Activated CD4-positive, alpha-beta T cell treated with anti-CD3 and anti-CD28 coated beads, Interleukin-2, amount 10 ng/mL, durations not matched to agents 24 days and 14 days (primary cell): ENCODE results near the gene H19. TPM values are rescaled to one million over a fixed set of nuclear protein-coding genes. Genes with fewer than 3 reads are reported as not detected.

Experiments
- DNase-seq: peaks from one replicate; pipeline ENCODE4 v3.0.0; 2022
- H3K27ac Mint-ChIP-seq: one replicate; pipeline ENCODE4 v1.8.0; 2022; ENCODE audit warnings: mild to moderate bottlenecking, mixed read lengths
- H3K27me3 Mint-ChIP-seq: one replicate; pipeline ENCODE4 v1.8.0; 2022; ENCODE audit warnings: mixed read lengths
- H3K36me3 Mint-ChIP-seq: one replicate; pipeline ENCODE4 v1.8.0; 2022; ENCODE audit warnings: low read depth, mild to moderate bottlenecking, mixed read lengths
- H3K4me1 Mint-ChIP-seq: one replicate; pipeline ENCODE4 v1.8.0; 2021; ENCODE audit warnings: mixed read lengths
- H3K4me3 Mint-ChIP-seq: one replicate; pipeline ENCODE4 v1.8.0; 2022; ENCODE audit warnings: mild to moderate bottlenecking, moderate library complexity, mixed read lengths
- H3K9me3 Mint-ChIP-seq: one replicate; pipeline ENCODE4 v1.8.0; 2021; ENCODE audit warnings: mixed read lengths
- intact Hi-C: fragments of 100-400 bp; cut with micrococcal nuclease; formaldehyde crosslinking; loops from one replicate; pipeline ENCODE4 v1.15.1; 2023
- total RNA-seq: library from RNA; stranded (reverse); gene quantifications from 2 replicates; pipeline ENCODE4 v1.2.3, GENCODE V29; 2022

Gene H19
- total RNA-seq, 1 donor from 2014 or later, result not detected

DNA sequence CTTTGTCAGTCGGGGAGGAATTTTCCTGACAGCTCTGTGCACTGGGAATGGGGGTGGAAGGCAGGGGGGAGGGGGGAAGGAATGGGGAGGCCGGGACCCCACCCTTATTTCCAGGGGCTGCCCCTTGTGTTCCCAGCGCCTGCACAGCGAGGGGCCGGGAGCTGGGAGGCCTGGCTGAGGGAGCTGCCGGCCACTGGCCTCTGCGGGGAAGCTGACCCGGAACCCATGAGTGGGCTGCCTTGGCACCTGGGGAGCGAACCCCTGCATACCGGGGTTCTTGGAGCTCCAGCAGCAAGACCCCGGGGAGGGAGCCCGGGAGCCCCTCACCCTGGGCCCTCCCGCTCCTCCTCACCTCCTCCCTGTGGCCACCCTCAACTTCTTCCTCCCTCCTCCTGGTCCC, 3.5 kb downstream of the H19 start:
- H3K4me1 Mint-ChIP-seq, result no peaks in the 10 kb centered on the region
- intact Hi-C loops, result no loop called here
- H3K9me3 Mint-ChIP-seq, result no peaks in the 10 kb centered on the region
- no peak overlapping the region for H3K4me3 Mint-ChIP-seq
- no peaks in the 10 kb centered on the region for H3K36me3 Mint-ChIP-seq
- H3K27me3 Mint-ChIP-seq, result no peaks in the 10 kb centered on the region
- peak; percentile 3 for DNase-seq
- no peak overlapping the region for H3K27ac Mint-ChIP-seq

DNA sequence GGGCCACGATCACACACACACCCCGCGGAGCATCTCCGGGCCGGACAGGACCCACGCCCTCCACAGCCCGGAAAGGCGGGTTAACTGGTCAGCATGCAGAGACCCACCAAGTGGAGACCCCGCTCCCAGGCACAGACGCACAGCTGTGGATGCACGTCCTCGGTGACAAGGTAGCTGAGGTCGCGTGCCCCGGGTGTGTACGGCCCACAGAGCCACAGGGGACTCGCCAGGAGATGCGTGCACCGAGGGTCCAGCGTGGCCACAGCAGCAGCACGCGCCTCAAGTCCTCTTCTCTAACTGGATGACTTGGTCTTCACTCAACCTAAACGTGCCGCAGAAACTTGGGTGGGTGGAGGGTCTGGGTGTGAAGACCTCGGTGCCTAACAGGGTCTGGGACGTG, 5.5 kb downstream of the H19 start:
- DNase-seq, result peak; percentile 9
- H3K27ac Mint-ChIP-seq, result no peak overlapping the region
- H3K27me3 Mint-ChIP-seq, result no peaks in the 10 kb centered on the region
- intact Hi-C loops, result no loop called here
- no peaks in the 10 kb centered on the region for H3K9me3 Mint-ChIP-seq
- no peaks in the 10 kb centered on the region for H3K36me3 Mint-ChIP-seq
- no peak overlapping the region for H3K4me3 Mint-ChIP-seq
- no peaks in the 10 kb centered on the region for H3K4me1 Mint-ChIP-seq

DNA sequence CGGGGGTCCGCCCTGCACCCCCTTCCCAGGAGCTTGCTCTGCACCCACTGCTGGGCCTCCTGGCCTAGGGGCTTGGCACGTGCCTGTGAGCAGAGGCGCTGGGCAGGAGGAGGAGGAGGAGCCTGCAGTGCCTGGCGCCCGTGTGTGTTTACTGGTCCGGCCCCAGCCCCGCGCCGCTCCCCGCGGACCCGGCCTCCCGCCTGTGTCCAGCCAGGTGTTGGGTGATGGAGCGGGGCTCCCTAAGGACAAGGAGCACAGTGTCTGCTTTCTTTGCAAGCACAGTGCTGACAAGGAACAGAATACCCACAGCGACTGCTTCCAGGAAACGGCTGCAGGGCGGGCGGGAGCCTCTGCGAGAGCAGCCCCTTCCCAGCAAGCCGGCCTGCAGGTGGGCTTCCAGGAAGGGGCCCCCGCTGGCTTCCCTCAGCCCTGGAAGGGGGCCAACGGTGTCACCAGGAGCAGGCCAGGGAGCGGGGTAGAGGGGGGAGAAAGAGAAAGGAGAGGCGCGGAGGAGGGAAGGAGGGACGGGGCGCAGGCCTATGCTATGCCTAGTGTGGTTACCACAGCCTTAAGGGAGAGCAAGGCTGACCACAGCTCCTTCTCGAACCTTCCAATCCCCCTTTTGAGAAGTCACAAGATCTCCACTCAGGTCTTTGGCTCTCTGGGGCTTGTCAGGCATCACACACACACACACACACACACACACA, 6.6 kb downstream of the H19 start:
- Mint-ChIP-seq H3K9me3 (no peaks in the 10 kb centered on the region), H3K27ac (no peak overlapping the region), H3K36me3 (no peaks in the 10 kb centered on the region), H3K4me3 (no peak overlapping the region), H3K27me3 (no peaks in the 10 kb centered on the region), H3K4me1 (no peaks in the 10 kb centered on the region)
- intact Hi-C loops, result no loop called here
- no peak for DNase-seq

DNA sequence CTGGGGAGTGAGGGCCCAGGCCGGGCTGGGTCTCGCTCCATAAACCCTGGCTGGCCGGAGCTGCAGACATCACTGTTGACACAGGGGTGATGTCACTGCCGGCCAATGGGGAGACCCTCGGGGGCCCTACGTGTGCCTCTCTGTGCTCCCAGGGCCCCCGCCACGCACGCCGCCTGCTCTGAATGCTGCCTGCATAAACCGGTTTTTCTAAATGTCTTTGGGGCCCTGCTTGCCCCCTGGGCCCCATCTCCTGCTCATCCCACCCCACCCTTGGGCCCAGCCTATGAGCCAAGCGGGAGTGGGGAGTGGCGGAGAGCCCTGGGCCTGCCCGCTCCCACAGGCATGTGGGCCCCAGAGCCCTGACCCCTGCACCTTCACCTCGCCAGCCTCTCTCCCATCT, 7.7 kb downstream of the H19 start:
- no peaks in the 10 kb centered on the region for H3K4me1 Mint-ChIP-seq
- H3K27me3 Mint-ChIP-seq, result no peaks in the 10 kb centered on the region
- no peak for DNase-seq
- no peaks in the 10 kb centered on the region for H3K36me3 Mint-ChIP-seq
- H3K27ac Mint-ChIP-seq, result no peak overlapping the region
- H3K4me3 Mint-ChIP-seq, result no peak overlapping the region
- H3K9me3 Mint-ChIP-seq, result no peaks in the 10 kb centered on the region
- intact Hi-C loops, result no loop called here

DNA sequence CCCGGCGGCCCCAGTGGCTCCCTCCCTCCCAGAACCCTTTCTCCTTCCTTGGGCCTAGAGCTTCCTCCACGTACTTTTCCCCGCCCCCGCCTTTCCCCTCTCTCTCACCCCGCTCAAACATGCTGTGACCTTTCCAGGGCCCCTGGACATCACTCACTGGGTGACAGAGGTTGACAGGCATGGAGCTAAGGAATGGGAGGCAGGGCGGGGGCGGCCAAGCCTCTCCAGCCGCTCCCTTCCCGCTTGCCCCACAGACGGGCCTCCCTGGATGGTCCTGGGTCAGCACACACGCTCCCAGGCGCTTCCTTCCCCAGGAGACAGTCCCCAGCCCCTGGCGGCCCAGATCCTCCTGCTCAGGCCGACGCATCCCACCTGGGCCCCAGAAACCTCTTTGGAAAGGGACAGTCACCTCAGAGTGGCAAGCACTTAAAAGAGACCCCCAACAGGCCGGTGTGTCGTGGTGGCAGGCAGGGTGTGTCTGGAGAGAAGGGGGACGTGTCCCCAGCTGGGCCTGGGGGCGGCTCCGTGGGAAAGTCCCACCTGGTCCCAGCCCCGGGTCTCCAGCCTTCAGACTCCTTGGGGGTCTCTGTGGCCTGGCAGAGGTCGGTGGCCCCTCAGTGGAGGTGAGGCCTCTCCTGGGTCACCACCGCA, 8.8 kb downstream of the H19 start:
- Mint-ChIP-seq H3K9me3 (no peaks in the 10 kb centered on the region), H3K27ac (no peak overlapping the region), H3K4me1 (no peaks in the 10 kb centered on the region), H3K36me3 (no peaks in the 10 kb centered on the region), H3K27me3 (no peaks in the 10 kb centered on the region), H3K4me3 (no peak overlapping the region)
- peak; percentile 10 for DNase-seq
- intact Hi-C loops, result no loop called here

DNA sequence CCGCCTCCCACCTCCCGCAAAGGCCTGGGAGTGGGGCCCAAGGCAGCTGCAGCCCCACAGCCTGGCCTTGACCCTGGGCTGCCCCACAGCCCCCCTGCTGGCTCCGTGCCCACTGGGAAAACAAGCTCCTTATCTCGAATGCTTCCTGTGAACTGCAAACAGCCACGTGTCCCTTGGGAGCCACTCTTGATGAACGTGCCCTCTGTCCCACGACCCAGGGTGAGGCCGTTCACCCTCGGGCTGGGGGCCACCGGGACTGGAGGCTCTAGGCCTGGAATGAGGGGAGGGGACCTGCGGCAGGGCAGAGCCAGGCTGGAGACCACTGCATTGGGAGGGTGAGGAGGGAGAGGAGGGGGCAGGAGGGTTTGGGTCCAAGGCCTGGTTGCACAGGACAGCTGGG, 9.5 kb downstream of the H19 start:
- no peaks in the 10 kb centered on the region for H3K36me3 Mint-ChIP-seq
- H3K27me3 Mint-ChIP-seq, result no peaks in the 10 kb centered on the region
- no peak overlapping the region for H3K4me3 Mint-ChIP-seq
- no peaks in the 10 kb centered on the region for H3K4me1 Mint-ChIP-seq
- intact Hi-C loops, result no loop called here
- no peak overlapping the region for H3K27ac Mint-ChIP-seq
- no peak for DNase-seq
- H3K9me3 Mint-ChIP-seq, result no peaks in the 10 kb centered on the region

DNA sequence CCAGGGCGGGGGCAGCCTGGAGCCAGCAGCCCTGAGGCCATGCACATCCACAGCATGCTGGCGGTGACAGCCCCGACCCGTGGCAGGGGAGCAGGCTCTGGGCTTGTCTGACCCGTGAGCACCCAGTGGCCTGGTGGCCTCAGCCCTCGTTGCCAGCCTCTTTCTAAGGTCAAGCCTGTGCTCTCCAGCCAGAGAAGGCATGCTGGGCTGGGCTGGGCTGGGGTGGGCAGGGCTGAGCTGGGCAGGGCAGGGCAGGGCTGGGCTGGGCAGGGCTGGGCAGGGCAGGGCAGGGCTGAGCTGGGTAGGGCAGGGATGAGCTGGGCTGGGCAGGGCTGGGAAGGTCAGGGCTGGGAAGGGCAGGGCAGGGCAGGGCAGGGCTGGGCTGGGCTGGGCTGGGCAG, 10.6 kb downstream of the H19 start:
- Mint-ChIP-seq H3K4me3 (no peak overlapping the region), H3K27me3 (no peaks in the 10 kb centered on the region), H3K36me3 (no peaks in the 10 kb centered on the region), H3K27ac (no peak overlapping the region), H3K9me3 (no peaks in the 10 kb centered on the region), H3K4me1 (no peaks in the 10 kb centered on the region)
- DNase-seq, result no peak
- intact Hi-C loops, result no loop called here

DNA sequence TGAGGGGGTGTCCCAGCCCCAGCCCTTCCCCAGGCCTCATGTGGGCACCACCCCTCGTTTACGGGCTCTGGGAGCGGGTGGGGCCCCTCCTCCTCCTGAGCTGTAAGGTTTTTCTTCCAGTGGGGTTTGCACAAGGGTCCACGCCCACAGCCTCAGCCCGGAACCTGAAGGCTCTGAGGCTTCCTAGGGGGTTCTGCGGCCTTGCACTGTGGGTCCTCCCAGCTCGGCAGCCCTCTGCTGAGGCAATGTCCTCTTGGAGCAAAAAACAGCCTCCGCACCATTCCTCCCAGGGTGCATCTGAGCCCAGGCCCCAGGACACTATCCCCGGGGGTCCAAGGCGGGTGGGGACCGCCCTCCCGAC, 14.1 kb downstream of the H19 start:
- Mint-ChIP-seq H3K27ac (no peak overlapping the region), H3K4me3 (no peak overlapping the region), H3K4me1 (no peaks in the 10 kb centered on the region), H3K9me3 (no peaks in the 10 kb centered on the region), H3K27me3 (no peaks in the 10 kb centered on the region), H3K36me3 (no peaks in the 10 kb centered on the region)
- peak; percentile 15 for DNase-seq
- intact Hi-C loops, result no loop called here

DNA sequence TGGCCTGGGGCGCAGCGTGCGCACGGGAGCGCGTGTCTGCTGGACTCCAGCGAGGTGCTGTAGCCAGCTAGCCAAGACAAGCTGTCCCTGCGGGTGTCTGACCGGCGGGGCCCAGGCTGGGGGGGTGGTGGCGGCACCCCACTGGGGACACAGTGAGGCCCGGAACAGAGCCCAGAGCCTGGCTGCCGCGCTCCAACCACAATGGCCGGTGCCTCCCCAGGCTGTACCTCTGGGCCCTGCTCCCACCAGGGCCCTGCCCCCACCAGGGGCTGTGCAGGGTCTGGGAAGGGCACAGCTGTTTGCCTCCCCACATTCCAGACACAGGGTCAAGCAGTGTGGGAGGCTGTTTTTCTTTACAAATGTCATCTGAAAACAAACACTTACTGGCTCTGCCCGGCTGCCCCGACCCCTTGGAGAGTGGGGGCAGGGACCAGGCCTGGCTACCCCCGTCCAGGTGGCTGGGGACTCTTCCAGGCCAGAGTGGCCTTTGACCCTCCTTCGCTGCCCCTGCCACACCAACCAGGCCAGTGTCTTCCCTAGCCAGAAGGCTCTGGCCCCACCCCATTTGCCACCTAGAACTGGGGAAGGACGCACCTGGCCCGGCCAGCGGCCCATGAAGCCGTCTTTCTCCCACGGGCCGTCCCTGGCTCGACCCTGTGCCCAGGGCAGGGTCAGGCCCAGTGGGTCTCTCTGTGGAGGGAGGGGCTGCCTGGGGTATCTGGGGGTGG, 14.6 kb downstream of the H19 start:
- Mint-ChIP-seq H3K27me3 (no peaks in the 10 kb centered on the region), H3K36me3 (no peaks in the 10 kb centered on the region), H3K27ac (no peak overlapping the region), H3K4me3 (no peak overlapping the region), H3K9me3 (no peaks in the 10 kb centered on the region), H3K4me1 (no peaks in the 10 kb centered on the region)
- intact Hi-C loops, result no loop called here
- no peak for DNase-seq

DNA sequence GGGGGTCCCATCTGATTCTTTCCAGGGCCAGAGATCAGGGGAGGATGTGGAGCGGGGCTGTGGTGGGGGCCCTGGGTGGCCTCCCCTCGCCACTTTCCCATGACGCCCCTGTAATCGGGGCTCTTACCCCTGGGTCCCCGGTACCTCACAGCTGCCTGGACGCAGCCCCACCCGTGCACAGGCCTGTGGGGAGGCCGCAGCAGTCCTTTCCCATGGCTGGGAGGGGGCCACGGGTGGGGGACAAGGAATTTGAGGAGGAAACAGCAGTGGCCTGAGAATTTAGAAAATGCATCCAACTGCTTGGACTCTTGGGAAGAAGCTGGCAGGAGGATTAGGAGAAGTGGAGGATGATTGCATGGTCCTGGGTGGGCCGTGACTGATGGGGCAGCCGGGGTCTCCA, 18.0 kb downstream of the H19 start:
- H3K9me3 Mint-ChIP-seq, result no peaks in the 10 kb centered on the region
- intact Hi-C loops, result no loop called here
- H3K4me1 Mint-ChIP-seq, result no peaks in the 10 kb centered on the region

DNA sequence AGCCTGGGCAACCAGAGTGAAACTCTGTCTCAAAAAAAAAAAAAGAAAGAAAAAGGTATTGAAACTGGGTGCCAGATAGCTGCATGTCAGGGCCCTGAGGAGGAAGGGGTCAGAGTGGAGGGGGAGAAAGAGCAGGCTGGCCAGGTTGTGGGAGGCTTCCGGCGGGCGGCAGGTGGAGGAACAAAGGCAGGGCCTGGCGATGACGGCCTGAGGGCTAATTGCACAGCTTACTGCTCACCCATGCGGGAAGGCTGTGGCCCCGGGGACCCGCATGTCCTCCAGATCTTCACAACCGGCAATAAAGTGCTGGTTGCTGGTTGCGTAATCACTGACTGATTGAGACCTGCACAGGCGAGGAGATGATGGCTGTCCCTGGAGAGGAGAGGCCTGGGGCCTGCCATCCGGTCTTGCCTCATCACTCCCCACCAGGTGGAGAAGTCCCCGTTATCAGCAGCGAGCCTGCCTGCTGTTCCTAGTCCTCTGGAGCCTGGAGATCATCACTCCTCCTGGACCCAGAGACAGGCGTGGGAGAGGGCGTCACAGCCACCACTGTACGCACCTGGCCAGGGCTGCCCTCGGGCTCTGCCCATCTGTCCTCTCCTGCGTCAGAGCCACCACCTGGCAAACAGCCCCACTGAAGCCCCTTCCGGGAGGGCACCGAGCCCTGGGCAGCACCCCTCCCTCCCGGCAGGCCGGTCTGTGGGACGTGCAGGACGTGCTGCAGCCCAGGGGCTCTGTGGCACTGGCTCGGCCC, 18.7 kb downstream of the H19 start:
- no peak for DNase-seq
- H3K4me1 Mint-ChIP-seq, result no peaks in the 10 kb centered on the region
- no peaks in the 10 kb centered on the region for H3K36me3 Mint-ChIP-seq
- H3K9me3 Mint-ChIP-seq, result no peaks in the 10 kb centered on the region
- intact Hi-C loops, result no loop called here
- H3K27ac Mint-ChIP-seq, result no peak overlapping the region
- no peaks in the 10 kb centered on the region for H3K27me3 Mint-ChIP-seq
- H3K4me3 Mint-ChIP-seq, result no peak overlapping the region

More for the DNA sequence above, 18.0 kb downstream of the H19 start:
- Mint-ChIP-seq H3K27me3 (no peaks in the 10 kb centered on the region), H3K27ac (no peak overlapping the region), H3K4me3 (no peak overlapping the region), H3K36me3 (no peaks in the 10 kb centered on the region)
- no peak for DNase-seq

DNA sequence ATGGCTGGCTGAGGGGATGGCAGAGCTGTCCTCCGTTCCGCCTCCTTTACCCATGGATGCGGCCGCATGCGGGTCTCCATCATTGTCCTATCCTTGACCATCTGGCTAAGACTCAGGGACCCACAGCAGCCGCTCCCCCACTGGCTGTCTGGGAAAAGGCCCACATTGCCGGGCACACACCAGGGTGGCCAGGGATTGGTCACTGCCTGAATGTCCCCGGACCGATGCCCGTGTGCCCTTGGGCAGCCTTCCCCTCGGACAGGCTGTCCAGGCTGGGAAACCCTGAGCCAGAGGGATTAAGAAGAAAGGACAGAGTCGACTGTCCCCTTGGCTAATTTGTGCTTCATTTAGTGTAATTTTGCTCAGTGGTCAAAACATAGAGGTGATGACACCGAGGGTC, 22.5 kb downstream of the H19 start:
- no peak for DNase-seq
- intact Hi-C loops, result no loop called here
- Mint-ChIP-seq H3K4me1 (no peaks in the 10 kb centered on the region), H3K27ac (no peak overlapping the region), H3K4me3 (no peak overlapping the region), H3K36me3 (no peaks in the 10 kb centered on the region), H3K9me3 (no peaks in the 10 kb centered on the region), H3K27me3 (no peaks in the 10 kb centered on the region)

DNA sequence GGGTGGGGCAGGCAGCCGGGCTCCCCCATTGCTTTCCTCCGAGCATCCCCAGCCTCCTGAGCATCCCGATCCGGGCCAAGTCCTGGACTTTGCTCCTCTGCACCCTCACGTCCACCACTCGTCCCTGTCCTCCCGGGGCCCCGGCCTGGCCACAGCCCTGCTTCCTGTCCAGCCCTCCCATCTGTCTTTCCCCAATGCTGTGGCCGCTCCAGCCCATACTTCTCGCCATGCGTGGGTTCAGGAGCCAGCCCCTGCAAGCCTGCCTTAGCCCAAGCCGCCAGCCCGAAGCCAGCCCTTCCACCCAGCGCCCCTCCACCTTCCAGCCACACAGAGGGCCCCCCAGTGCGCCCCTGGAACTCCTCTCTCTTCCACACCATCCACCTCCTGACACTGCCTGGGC, 26.7 kb downstream of the H19 start:
- Mint-ChIP-seq H3K9me3 (no peaks in the 10 kb centered on the region), H3K27me3 (no peaks in the 10 kb centered on the region), H3K36me3 (no peaks in the 10 kb centered on the region), H3K4me3 (no peak overlapping the region), H3K4me1 (no peaks in the 10 kb centered on the region), H3K27ac (no peak overlapping the region)
- intact Hi-C loops, result no loop called here
- peak; percentile 8 for DNase-seq

DNA sequence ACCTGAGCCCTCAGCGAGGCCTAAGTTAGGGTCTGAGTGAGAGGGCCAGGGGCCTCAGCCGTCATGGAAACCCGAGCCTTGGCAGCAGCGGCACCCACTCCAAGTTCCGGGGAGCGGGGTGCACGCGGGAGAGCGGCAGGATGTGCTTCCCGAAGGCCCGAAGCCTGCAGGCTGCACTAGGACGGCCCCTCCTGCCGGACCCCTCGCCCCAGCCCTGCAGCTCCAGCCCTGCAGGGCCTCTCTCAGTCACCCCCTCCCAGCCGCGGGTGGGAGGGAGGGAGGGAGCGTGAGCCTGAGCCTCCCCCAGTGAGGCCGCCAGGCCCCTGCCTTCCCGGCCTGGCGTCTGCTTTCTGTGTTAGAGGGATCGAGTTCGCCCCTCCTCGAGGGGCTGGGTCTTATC, 27.9 kb downstream of the H19 start:
- Mint-ChIP-seq H3K36me3 (no peaks in the 10 kb centered on the region), H3K9me3 (no peaks in the 10 kb centered on the region), H3K4me3 (no peak overlapping the region), H3K4me1 (no peaks in the 10 kb centered on the region), H3K27me3 (no peaks in the 10 kb centered on the region), H3K27ac (no peak overlapping the region)
- intact Hi-C loops, result no loop called here
- no peak for DNase-seq
